Activated CD4-positive, alpha-beta T cell treated with anti-CD3 and anti-CD28 coated beads for 4 hours (primary cell): ENCODE results near the gene ZNF3.

Experiments
- DNase-seq, 2 donors: peaks; one replicate each; pipeline ENCODE4 v3.0.0-alpha.2; 2020

Gene ZNF3

GRCh38 chr7:100088095-100088620 is 6.6 kb upstream of the ZNF3 start:
- DNase-seq, result no peak

GRCh38 chr7:100087055-100087750 is 5.7 kb upstream of the ZNF3 start:
- no peak for DNase-seq

DNA sequence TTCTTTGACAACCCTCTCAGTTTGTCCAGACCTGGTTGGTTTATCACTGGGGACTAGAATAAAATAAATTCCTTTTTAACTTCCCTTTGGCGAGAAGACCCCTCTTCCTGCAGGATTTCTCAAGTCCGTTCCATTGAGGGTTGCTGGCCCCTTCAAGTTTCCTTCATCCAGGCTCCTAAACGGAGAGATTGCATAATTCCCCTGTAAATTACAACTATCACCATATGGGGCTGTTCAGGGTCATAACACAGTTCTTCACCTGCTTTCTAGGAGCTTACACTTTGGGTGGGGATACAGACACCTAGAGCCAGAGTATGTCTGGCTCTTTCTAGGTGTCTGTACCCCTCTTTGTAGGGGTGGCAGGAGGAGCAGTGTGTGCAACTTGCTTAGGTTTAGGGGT is 4.0 kb upstream of the ZNF3 start:
- DNase-seq, result no peak

GRCh38 chr7:100082978-100083377 is 1.5 kb upstream of the ZNF3 start:
- DNase-seq, result no peak

DNA sequence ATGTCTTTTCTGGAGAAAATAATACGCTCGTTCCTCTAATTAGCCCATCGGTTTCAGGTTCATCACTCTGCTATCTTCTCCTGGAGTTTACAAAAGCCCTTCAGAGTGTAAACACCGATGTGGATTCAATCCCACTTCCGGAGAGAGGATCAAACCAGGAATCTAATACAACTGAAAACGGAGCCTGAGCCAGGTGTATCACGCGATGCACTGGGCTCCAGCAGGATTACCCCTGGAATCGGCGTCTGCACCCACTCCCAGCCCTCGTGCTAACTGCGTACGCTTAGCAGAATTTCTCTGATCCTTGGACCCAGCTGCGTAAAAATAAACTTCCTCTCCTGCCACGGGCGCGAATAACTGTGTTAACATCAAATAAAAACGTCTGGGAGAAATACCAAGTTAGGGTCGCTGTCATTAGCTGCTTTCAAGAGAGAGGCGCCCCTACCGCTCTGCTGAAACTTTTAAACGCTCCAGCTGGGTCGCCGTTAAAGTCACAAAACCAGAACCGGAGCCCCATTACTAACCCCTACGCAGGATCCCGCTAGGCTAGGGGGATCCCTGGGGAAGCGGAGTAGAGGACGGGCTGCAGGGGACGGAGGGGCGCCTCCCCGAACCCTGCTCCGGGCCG is 502 bp downstream of the ZNF3 start:
- DNase-seq, result no peak

- no peak for DNase-seq
Observed at GRCh38 chr7:100079024-100079560, 2.4 kb downstream of the ZNF3 start.

GRCh38 chr7:100077205-100077604 is 4.3 kb downstream of the ZNF3 start:
- DNase-seq, result no peak

DNA sequence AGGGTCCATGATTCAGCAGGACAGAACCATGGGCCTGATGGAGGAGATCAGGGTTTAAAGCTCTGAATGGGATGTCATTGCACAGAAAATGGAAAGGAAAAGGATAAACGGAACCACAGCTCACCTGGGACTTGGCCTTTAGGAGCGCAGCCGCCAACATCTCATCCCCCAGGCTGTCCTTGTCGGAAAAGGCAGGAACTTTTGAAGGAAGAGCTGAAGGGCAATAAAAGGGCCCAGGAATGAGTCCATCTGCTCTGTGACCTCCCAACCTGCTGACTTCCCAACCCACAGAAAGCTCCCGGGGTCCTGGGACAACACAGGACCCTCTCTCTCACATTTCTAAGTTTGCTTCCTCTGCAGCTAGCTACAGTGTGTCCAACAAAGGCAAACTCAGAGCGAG is 6.1 kb downstream of the ZNF3 start:
- no peak for DNase-seq

GRCh38 chr7:100074841-100075240 is 6.7 kb downstream of the ZNF3 start:
- DNase-seq, result no peak

DNA sequence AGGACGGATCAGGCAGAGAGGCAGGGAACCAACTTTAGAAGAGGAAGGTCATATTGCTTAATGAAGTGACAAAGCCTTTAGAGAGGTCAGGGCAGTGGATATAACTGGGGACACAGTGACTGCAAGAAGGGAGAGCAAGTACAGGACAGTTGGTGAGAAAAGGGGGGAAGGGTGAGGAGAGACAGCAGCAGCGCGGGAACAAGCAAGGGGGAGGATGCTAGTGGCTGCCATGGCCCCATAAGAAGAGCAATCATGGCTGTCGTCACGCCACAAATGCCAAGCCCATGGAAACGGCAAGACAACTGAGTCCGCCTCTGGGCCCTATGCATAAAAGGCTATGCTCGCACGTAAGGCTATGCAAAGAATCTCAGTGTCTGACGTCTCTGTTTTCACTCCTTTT is 9.1 kb downstream of the ZNF3 start:
- DNase-seq, result no peak

DNA sequence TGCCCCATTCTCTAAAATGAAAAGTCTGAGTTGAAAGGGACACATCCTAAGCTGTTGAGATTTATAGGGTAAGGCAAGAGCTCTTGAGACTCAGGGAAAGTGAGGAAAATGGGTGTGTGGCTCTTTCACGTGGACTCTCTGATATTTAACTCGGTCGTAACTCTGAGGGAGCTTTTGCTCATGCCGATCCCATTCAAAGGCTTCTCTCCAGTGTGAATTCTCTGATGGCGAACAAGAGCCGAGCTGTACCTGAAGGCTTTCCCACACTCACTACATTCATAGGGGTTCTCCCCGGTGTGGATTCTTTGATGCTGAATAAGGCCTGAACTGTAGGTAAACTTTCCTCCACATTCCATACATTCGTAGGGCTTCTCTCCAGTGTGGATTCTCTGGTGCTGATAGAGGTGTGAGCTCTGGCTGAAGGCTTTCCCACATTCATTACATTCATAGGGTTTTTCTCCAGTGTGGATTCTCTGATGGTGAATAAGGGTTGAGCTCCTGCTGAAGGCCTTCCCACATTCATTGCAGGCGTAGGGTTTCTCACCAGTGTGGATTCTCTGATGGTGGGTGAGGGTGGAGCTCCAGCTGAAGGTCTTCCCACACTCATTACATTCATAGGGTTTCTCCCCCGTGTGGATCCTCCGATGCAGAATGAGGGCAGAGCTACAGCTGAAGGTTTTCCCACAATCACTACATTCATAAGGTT is 10.4 kb downstream of the ZNF3 start:
- DNase-seq, result no peak

GRCh38 chr7:100069991-100070390 is 11.5 kb downstream of the ZNF3 start:
- no peak for DNase-seq

DNA sequence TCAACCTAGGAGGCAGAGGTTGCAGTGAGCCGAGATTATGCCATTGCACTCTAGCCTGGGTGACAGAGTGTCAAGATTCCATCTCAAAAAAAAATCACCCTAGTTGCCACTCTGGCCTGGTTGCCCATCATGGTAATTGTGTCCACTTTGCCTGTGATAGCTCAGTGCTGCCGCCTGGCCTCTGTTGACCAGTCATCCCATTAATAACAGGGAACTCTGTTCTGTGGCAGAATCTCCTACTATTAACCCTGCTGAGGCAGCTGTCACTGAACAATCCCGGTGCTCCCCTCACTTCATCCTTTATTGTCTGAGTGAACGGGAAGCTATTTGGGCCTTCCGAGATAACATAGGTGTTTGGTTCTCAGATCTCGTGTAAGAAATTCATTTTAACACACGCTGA is 14.6 kb downstream of the ZNF3 start:
- no peak for DNase-seq

GRCh38 chr7:100065452-100066186 is 15.9 kb downstream of the ZNF3 start:
- no peak for DNase-seq

GRCh38 chr7:100064162-100064561 is 17.4 kb downstream of the ZNF3 start:
- DNase-seq, result no peak

DNA sequence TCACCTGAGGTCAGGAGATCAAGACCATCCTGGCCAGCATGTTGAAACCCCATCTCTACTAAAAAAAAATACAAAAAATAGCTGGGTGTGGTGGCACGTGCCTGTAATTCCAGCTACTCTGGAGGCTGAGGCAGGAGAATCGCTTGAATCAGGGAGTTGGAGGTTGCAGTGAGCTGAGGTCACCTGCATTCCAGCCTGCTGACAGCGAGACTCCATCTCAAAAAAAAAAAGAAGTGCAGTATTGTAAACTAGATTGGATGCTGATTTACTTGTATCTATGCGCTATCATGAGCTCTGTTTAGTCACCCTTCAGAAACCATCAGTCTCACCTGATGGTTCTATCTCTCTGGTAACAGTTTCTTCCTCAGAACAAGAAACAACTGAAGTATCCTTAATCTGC is 18.1 kb downstream of the ZNF3 start:
- DNase-seq, result no peak

GRCh38 chr7:100061518-100062193 is 19.9 kb downstream of the ZNF3 start:
- no peak for DNase-seq

- DNase-seq, result no peak
Observed at GRCh38 chr7:100059251-100059739, 22.2 kb downstream of the ZNF3 start.

DNA sequence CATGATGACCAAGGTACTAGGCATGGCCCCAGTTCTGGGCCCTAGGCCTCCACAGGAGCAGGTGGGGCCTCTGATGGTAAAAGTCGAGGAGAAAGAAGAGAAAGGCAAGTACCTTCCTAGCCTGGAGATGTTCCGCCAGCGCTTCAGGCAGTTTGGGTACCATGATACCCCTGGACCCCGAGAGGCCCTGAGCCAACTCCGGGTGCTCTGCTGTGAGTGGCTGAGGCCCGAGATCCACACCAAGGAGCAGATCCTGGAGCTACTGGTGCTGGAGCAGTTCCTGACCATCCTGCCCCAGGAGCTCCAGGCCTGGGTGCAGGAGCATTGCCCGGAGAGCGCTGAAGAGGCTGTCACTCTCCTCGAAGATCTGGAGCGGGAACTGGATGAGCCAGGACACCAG is 24.5 kb downstream of the ZNF3 start:
- no peak for DNase-seq

DNA sequence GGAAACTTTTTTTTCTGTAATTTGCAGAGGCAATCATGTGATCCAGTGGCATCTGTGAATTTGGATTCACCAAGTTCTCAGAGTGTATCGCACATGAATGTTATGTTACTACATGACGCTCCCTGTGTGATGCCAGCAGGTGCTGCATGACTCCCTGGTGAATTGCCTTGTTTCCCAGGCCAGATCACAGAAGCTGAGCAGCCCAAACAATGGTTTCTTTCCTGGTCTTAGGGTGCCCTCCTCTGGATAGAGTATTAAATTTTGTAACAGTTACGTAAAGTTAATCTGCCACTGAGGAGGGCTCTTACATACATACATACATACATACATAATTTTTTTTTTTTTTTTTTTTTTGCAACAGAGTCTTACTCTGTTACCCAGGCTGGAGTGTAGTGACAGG is 28.3 kb downstream of the ZNF3 start:
- DNase-seq, result peak; percentile 7 to 32

- no peak for DNase-seq
Observed at GRCh38 chr7:100051611-100052010, 29.9 kb downstream of the ZNF3 start.
